ENCODE results near the gene FSTL4.
"Not testable (repeated sequence)": the region's sequence is repeated elsewhere in the genome, so short reads cannot be mapped to it uniquely, and the experiment has no call there.

FSTL4 gene

DNA sequence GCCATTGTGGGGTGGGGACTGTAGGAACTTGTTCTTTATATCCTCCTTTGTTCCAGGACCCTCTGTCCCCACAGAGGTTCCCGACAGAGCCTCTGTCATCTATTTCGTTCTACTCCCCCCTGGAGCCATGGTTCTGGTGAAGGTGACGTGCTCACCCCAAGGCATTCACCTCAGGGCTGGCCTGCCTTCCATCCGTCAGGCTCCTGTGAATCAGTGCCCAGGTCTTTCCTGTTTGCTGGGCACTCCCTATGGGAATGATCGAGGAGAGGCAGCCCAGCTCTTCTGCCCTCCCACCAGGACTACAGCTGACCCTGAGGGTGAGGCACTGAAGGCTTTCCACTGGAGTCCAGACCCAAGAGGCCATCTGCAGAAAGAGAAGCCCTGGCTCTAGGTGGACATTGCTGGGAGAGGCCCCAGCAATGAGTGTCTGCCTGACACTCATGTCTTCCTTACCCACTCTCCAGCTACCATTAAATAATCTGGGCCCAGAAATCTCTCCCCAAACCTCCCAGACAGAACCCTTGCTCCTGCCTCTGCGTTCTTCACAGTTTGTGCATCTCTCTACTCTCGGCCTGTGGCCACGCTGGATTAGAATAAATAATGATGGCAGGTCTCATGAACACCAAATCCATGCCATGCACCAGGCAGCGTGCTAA is 214.2 kb downstream of the FSTL4 start:
- DNase-seq = no peak

DNA sequence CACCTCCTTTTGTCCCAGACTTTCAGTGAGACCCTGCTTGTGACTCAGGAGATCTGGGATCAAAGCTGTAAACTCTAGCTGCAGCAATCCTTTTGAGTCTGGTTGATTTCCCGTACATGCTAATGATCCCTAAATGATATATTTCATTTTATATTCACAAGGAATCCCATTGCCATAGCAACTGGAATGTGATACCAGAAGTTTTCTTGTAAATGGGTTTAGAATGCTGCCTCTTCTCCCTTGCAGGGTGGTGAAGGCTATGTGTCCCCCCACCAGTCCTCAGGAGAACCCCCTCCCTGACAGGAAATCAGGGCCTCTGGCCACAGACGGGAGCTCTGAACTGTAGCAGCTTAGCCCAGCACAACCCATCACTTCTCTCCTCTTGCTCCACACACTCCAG is 215.0 kb downstream of the FSTL4 start:
- DNase-seq = no peak

DNA sequence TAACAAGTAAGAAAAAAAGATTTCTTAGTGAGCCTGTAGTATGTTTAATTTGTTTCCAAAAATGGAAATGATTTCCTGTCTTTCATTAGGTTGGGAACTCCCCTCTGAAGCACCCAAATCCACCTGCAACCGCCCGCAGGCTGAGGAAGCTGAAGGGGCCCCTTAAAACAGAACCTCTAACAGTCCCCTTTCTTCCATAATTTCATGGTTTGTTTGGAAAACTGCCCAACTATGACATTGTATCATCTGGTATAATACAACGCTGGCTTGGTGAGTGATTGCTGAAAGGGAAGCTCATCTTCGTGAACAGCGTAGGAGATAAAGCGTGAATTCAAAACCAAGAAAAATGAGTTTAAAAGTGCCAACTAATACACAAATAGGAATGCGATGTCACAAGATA is 215.5 kb downstream of the FSTL4 start:
- no peak for DNase-seq

DNA sequence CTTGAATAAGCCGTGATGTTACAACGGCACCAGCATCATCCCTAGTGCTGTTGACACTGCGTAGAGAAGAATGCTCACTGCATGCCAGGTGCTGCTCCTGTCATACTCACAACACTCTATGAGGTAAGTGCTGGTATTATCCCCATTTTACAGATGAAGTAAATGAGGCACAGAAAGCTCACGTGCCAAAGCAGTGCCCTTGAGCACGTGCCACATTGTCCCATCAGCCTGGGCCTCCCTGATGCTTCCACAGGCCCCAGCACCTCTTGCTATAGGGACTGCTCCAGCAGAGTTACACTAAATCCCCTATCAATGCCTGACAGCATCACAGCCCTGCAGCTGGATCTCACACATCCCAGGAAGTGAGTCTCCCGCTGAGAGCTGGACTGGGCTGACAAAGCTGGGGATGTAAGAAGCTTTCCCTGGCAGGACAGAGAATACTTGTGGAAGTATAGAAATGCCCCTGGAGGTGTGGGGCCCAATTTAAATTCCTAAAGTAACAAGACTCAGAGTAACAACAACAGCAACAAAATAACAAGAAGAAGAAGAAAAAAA is 216.1 kb downstream of the FSTL4 start:
- no peak for DNase-seq

DNA sequence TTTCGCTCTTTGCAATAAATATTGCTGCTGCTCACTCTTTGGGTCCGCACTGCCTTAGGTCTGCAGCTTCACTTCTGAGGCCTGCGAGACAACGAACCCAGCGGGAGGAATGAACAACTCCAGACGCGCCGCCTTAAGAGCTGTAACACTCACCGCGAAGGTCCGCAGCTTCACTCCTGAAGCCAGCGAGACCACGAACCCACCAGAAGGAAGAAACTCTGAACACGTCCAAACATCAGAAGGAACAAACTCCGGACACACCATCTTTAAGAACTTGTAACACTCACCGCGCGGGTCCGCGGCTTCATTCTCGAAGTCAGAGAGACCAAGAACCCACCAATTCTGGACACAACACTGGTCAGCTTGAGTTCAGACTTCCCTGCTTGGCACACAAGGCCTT is 217.1 kb downstream of the FSTL4 start:
- DNase-seq = not testable (repeated sequence)

DNA sequence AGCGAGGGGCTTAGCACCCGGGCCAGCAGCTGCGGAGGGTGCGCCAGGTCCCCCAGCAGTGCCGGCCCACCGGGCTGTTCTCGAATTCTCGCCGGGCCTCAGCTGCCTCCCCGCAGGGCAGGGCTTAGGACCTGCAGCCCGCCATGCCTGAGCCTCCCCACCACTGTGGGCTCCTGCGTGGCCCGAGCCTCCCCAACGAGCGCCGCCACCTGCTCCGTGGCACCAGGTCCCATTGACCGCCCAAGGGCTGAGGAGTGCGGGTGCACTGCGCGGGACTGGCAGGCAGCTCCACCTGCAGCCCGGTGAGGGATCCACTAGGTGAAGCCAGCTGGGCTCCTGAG is 217.9 kb downstream of the FSTL4 start:
- DNase-seq = not testable (repeated sequence)

DNA sequence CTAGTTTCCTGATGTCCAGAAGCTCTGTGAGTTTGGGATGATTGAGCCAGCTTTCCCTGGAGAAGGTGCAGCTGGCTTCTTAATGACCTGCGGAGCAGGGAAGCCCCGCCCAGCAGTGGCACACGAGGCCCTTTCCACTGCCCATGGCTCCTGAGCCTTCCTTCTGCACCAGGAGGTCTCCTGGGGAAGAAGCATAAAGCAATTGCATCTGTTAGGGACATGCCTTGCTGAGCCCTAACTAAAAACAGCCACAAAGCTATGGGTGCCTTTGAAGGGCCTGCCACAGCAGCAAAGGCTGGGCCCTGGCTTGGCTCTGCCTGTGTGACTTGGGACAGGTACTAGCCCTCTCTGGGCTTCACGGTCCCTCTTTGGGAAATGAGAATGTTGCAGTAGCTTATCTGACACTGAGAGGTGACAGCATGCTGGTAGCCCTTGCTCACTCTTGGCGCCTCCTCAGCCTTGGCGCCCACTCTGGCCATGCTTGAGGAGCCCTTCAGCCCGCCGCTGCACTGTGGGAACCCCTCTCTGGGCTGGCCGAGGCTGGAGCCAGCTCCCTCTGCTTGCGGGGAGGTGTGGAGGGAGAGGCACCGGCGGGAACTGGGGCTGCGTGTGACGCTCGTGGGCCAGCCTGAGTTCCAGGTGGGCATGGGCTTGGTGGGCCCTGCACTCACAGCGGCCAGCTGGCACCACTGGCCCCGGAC is 218.4 kb downstream of the FSTL4 start:
- DNase-seq = no peak

DNA sequence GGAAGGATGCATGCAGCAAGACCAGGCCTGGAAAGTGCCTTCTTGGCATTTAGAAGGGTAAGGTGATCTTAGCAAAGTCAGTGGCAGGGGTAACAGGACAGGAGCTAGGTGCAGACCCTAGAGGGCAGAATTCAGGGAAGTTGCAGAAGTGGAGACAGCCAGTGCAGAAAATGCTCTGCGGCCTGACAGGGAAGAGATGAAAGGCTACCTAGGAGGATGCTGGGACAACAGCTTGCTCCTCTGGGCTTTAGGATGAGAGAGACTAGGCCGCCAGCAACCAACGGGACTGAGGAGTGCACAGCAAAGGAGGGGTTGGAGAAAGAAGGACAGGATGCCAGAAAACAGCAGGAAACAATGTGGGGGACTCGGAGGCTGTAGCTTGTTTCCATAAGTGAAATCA is 219.9 kb downstream of the FSTL4 start:
- DNase-seq = no peak

DNA sequence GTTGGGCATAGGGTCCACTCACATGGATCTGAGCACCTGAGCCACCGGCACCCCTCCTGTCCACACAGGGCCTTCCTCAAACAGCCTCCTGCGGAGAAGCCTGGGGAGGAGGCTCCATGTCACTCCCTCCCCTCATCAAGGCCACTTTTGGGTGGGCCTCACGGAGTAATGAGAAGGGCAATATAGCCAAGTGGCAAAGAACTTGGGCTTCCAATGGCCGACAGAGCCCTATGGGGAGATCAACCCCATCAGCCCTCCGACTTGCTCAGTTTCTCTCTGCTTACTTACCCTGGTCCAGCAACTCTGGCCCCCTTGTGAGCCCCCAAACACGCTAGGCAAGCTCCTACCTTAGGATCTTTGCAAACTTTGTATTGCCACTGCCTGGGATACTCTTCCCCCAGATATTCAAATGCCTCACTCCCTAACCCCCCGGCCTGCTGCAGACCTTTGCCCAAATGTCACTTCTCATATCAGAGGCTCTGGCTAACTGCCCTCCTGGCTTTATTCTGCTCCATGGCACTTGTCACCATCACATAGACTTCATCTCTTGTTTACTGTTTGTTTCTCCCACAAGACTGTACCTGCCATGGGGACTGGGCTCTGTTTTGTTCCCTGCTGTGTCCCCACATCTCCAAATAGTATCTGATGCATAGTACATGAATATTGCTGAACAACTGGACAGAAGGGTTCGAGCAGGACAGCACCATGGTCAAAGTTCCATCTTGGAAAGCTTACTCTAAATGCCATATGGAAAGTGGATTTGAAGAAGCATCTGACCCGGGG is 220.8 kb downstream of the FSTL4 start:
- DNase-seq = no peak

DNA sequence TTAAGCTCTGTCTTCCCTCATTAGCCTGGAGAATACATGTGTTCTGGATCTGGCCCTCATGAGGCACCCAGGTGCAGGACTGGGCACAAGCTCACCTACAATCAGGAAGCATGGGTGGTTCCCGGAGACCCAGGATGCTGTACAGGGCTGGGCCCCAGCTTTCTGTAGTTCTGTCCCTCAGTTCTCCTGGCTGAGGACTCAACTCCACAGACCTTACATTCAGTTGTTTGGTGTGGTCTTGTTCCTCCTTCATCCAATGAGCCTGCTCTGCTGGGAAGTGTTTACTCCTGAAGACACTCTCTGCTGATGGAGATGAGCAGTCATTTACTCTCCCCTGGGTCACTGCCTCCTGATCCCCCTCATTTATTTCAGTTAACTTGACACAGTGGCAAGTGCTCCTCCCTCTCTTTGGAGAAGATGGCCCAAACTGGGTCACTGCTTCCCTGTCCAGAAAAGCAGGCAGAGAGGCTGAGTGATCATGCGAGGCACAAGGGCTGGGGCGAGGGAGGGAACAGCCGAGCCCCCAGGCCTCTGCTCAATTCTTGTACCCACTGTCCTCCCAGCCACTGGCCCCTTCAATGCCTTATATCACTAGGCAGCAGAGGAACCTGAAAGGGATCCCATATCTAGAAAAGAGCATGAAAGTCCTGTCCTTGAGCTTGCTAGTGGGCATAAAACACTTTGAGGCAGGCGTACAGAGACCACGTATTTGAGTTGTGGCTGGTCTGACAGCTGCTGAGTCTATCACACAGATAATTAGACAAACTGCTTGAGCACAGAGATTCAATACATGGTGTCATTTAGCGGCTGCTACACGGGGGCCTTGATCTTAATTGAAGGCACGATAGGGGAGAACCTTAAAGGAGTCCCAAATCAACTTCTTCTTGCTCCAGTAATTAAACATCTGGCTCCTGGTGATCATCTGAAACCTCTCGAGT is 221.7 kb downstream of the FSTL4 start:
- no peak for DNase-seq

DNA sequence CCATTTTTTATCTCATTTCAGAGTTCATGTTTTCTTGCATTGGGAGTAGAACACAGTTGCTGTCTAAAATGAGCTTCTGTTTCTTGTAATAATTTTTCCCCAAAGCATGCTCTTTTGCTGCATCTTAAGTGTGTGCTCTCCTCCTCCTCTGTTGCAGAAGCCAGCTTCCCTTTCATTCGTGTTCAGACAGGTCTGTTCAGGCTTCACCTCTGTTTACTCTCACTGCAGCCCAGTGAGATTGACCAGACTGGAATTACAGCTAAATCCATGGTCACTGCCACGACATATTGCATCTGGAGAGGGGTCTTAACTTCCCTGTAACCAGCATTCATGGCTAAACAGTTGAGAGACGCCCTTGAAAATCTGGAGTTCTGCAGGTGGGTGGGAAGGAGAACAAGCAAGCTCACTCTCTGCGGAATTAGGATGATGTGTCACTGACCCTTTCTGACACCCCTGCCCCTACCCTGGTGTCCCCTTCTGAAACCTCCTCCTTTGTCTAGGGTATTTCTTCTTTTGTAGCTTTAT is 223.2 kb downstream of the FSTL4 start:
- no peak for DNase-seq

DNA sequence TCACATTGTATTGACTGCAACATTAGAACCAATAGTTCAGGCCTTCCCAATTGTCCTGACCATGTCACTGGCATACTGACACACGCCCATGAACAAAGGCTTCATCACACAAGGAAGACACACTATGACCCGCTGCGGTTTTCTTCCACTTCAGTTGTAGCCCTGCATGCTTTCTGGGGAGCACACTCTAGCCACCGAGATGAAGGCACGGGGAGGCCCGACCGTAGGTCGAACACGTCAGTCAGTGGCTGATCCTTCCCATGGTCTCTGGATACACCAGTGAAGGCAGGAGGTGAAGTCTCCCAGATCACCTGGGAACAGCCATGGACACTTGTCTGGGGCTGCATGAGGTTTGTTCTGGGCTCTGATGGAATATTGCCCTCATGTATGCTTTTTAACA is 224.7 kb downstream of the FSTL4 start:
- no peak for DNase-seq

DNA sequence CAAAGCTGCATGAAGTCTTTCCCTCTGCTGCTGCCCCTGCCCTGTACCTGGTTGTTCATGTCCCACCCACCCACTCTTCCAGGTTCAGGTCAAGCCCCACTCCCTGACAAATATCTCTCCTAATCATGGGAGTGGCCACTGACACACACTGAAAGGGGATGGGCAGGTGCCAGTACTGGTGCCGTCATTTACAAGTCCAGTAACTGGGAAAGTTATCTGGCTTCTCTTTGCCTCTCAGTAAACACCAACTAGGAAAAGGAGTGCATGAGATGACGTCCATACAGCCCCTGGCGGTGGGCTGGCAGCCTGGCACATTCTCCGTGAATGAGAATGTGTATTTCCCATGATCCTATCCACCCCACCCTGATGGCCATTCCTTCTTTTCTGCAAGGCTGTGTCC is 225.2 kb downstream of the FSTL4 start:
- DNase-seq = no peak

DNA sequence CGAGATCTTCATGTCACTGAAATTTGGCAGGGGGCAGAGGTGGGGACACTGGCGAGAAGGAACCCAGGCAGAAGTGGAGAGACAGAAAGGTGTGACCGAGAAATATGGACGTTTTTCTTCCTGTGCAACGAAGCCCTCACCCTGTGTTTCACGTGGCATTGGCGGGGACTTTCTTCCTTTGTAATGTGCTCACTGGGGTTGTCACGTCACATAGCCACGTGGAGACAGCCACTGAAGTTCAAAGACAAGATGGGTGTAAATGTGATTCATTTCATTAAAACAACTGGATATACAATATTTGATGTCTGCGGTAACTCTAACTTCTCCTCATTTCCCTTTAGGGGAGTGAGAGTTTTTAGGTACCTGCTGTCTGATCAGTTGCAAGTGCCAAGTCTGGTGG is 225.7 kb downstream of the FSTL4 start:
- no peak for DNase-seq

DNA sequence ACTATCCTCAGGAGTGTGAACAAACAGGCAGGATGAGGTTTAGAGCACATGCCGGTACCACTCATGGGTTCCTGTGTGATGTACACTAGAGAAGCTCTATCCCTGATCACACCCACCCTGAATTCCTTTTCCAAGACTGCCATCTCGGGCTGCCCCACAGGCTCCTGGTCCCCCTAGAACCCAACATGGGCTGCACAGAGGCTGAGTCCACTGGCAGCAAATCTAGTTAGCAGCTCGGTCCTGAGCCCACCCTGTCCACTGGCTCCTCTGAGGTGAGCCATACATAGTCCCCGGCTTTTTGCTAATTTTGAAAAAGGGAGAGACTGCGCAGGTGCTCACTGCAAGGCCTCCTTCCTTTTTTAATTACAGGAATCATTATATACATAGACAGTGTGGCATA is 227.0 kb downstream of the FSTL4 start:
- no peak for DNase-seq

DNA sequence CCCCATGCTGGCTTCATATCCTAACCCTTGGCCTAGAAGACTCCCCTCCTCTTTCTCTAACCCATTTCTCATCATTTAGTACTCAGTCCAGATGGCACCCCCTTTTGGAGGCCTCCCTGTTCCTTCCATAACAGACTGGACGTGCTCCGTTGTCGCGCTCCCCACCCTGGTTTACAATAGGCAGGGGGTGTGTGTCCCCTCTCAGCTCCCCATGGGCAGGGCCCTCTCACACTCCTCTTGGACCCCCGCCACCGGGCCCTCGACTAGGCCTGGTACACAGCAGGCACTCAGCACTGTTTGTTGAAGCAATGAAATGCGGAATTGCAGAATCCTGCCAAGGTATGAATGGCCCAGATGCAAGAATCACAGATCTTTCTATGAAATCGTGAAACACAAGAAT is 227.4 kb downstream of the FSTL4 start:
- DNase-seq = no peak

DNA sequence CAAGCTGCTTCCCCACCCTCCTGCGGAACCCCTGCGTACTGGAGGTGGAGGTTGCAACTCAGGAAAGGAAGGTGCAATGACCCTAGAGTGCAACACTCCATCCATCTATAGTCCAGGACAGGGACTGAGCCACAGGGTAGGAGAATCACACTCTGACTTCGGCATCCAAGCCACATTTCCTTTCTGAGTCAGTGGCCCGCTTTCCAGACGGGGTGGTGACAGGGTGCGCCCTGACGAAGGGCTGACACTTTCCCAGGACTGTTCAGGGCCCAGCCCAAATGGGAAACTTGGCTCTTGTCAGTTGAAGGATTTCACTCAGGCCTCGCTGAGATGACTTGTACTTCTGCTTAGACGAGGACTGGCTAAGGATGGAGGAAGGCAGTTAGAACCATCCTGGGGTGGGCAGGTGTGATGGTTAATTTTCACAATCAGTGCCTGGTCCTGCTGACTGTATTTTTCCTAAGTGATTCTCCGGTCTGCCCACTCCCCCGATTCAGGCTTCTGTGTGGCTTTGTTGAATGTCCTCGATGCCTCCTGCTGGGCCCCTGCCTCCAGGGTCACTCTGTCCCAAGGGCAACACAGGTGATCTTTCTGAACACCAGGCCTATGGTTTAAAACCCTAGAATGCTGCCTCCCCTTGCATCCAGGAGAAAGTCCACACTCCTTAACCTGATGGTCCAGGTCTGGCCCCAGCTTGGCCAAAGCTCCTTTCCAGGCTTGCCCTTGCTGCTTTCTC is 228.1 kb downstream of the FSTL4 start:
- DNase-seq = no peak

DNA sequence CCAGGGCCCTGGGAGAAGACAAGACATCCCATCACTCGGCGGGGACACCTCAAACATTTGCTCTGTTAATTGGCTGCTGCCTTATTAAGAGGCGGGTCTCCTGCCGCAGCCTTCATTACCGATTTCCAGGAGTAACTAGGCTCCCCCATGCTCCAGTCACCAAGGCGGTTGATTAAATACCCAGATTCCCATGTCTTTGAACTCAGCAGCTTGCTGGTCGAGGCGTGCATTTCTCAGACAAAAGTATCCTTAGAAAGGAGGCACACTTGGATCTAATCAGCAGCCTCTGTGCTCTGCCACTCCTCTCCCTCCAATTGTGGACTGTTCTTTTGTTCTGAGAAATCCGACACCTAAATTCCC is 228.8 kb downstream of the FSTL4 start:
- no peak for DNase-seq

DNA sequence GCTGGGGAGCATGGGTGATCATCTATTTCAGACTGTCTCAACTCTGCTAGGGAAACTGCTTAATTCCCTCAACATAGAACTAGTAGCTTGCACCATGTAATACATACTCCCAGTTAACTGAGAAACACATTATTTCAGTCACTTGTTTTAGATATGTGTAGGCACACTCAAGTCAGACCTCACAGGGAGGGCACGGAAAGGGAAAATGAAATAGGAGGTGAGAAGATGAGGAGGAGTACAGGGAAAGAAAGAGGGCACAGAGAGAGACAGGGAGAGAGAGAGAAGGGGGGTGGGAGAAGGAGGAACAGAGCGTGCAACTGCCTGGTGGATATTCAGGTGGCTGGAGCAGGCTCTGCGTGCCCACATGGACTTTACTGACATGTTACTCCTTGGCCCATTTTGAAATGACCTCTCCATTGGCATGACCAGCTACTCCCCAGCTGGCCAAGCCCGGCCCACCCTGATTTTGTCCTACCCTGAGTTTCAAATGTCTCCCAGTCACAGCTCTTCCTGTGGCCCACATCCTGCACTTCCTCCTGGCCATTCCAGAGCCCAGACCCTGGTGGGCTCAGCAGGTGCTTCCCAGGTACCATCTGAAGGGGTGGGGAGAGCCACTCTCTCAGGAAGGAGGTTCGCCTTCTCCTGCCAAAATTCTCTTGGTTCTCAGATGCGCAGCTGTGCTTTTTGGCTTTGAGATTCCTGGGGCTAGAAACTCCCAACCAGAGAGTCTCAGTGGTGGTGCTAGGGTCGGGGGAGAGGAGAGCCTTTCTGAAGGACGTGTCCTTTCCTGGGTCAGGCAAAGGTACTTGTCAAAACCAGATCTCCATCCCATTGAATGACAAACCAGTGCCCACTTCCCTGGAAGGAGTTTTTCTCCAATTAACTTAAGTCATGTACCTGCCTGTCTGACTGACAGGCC is 229.4 kb downstream of the FSTL4 start:
- DNase-seq = no peak

DNA sequence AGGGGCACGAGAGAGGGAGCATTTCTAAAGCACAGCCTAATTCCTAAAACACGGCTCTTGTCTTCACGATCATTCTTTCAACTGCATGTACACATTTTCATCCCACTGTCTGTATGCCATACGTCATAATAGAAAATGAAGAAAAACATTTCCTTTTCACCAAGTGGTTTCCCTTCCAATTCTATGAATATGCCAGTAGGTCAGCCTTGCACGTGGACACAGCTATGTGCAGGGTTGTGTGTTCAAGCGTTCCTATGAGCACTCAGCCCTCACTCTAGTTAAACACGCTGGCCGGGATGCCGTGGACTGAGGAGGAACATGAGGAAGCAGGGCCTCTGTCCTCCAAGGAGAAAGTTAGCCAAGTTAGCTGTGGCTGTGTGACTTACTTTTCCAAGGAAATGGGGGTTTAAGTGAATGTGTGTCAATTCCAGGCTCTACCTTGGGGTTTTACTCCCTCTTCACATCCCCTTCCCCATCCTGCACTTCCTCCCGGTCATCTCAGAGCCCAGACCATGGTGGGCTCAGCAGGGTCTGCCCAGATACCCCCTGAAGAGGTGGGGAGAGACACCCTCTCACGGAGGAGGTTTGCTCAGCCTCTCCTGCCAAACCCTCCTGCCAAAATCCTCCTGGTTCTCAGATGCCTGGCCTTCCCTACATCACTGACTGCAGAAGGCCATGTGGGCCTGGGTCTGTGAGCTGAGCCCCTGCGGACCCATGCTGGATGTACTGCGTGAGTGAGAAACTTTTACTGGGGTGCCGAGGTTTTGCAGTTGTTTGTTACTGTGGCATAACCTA is 230.6 kb downstream of the FSTL4 start:
- no peak for DNase-seq

Data from NCI-H187 treated with DMSO at 0.1 percent for 48 hours (cell line).